ENCODE results near the gene GM2A. TPM values are rescaled to one million over a fixed set of nuclear protein-coding genes. Genes with fewer than 3 reads are reported as not detected.

Gene GM2A
- polyA plus RNA-seq, 1 donor from 2014 or later, result 0.40 TPM

- Histone ChIP-seq H3K4me3 (ENCODE audit: low read length) (no peak overlapping the region), H3F3A (ENCODE audit: insufficient read depth, low read length, poor library complexity, severe bottlenecking) (no peaks in the 10 kb centered on the region), H3K9me2 (ENCODE audit: insufficient read depth, low read length) (no peaks in the 10 kb centered on the region), H3K36me3 (ENCODE audit: insufficient read depth, low read length) (no peaks in the 10 kb centered on the region), H3K9me3 (ENCODE audit: low read length) (no peaks in the 10 kb centered on the region), H3K27me3 (ENCODE audit: insufficient read depth, low read depth, low read length) (no peaks in the 10 kb centered on the region), H2AFZ (ENCODE audit: low read depth, low read length) (no peak overlapping the region), H3K27ac (ENCODE audit: low read length) (no peak overlapping the region), H3K4me2 (ENCODE audit: low read length) (no peak overlapping the region), H4K20me1 (ENCODE audit: insufficient read depth) (no peaks in the 10 kb centered on the region), H3K79me2 (replicated peaks; ENCODE audit: insufficient read depth, low read length) (no peaks in the 10 kb centered on the region), H3K9ac (ENCODE audit: low read length) (no peak overlapping the region)
- TF ChIP-seq RAD21 (conservative IDR thresholded peaks at IDR 0.05), result no peak
- no peak for TF ChIP-seq CTCF (IDR thresholded peaks at IDR 0.05; ENCODE audit: poor library complexity, severe bottlenecking)
- TF ChIP-seq TAF1 (IDR thresholded peaks at IDR 0.05; ENCODE audit: low read depth), result no peak
- TF ChIP-seq MXI1 (conservative IDR thresholded peaks at IDR 0.05; ENCODE audit: poor library complexity, severe bottlenecking), result no peak
- TF ChIP-seq REST (IDR thresholded peaks at IDR 0.05; ENCODE audit: borderline replicate concordance), result no peak
- no peak for TF ChIP-seq EZH2 (IDR thresholded peaks at IDR 0.05; ENCODE audit: borderline replicate concordance, insufficient read depth, low read length, poor library complexity, severe bottlenecking)
Observed at GRCh38 chr5:151270599-151270998, 17.6 kb downstream of the GM2A start.

GRCh38 chr5:151271336-151271735, 18.4 kb downstream of the GM2A start:
- no peak overlapping the region for H3K27ac ChIP-seq (ENCODE audit: low read length)
- no peak overlapping the region for H3K4me3 ChIP-seq (ENCODE audit: low read length)
- H3K36me3 ChIP-seq (ENCODE audit: insufficient read depth, low read length), result no peaks in the 10 kb centered on the region
- no peaks in the 10 kb centered on the region for H3K27me3 ChIP-seq (ENCODE audit: insufficient read depth, low read depth, low read length)
- no peaks in the 10 kb centered on the region for H3F3A ChIP-seq (ENCODE audit: insufficient read depth, low read length, poor library complexity, severe bottlenecking)
- H2AFZ ChIP-seq (ENCODE audit: low read depth, low read length), result no peak overlapping the region
- no peak overlapping the region for H3K9ac ChIP-seq (ENCODE audit: low read length)
- H3K79me2 ChIP-seq (replicated peaks; ENCODE audit: insufficient read depth, low read length), result no peaks in the 10 kb centered on the region
- H3K9me2 ChIP-seq (ENCODE audit: insufficient read depth, low read length), result no peaks in the 10 kb centered on the region
- H4K20me1 ChIP-seq (ENCODE audit: insufficient read depth), result no peaks in the 10 kb centered on the region
- H3K9me3 ChIP-seq (ENCODE audit: low read length), result no peaks in the 10 kb centered on the region
- TF ChIP-seq EZH2 (IDR thresholded peaks at IDR 0.05; ENCODE audit: borderline replicate concordance, insufficient read depth, low read length, poor library complexity, severe bottlenecking) (no peak), POLR2AphosphoS5 (IDR thresholded peaks at IDR 0.05) (no peak), EP300 (conservative IDR thresholded peaks at IDR 0.05; ENCODE audit: poor library complexity, severe bottlenecking) (no peak), CTCF (IDR thresholded peaks at IDR 0.05; ENCODE audit: poor library complexity, severe bottlenecking) (no peak), REST (IDR thresholded peaks at IDR 0.05; ENCODE audit: borderline replicate concordance) (no peak), MXI1 (conservative IDR thresholded peaks at IDR 0.05; ENCODE audit: poor library complexity, severe bottlenecking) (no peak), SMC3 (conservative IDR thresholded peaks at IDR 0.05; ENCODE audit: poor library complexity) (no peak), TAF1 (IDR thresholded peaks at IDR 0.05; ENCODE audit: low read depth) (no peak), RAD21 (conservative IDR thresholded peaks at IDR 0.05) (no peak)
- H3K4me2 ChIP-seq (ENCODE audit: low read length), result no peak overlapping the region
